SU-DHL-6 (cell line): ENCODE measurements around the gene CACNA1C.

Source experiments
- H2AFZ ChIP-seq: fragments of 200-600 bp; sonication (generic); 2 replicates; pipeline ENCODE4 v1.6.1; 2014; ENCODE audit warnings: low read depth, mild to moderate bottlenecking, moderate library complexity, mixed read lengths, antibody characterized with exemption, low read length; ENCODE audit not compliant: severe bottlenecking
- H3F3A ChIP-seq: fragments of 200-600 bp; shearing (Covaris generic); 2 replicates; pipeline ENCODE4 v1.6.0; 2016; ENCODE audit warnings: antibody characterized with exemption, mild to moderate bottlenecking; ENCODE audit not compliant: insufficient read depth
- H3K27ac ChIP-seq: fragments of 200-600 bp; sonication (generic); 2 replicates; pipeline ENCODE4 v1.5.1; 2016; ENCODE audit warnings: low read depth, mild to moderate bottlenecking, low read length, moderate library complexity, mixed read lengths
- H3K27me3 ChIP-seq: fragments of 200-600 bp; sonication (generic), shearing (Covaris generic); 2 replicates; pipeline ENCODE4 v1.6.0; 2014; ENCODE audit warnings: mild to moderate bottlenecking, low read length
- H3K36me3 ChIP-seq: fragments of 200-600 bp; sonication (generic); 2 replicates; pipeline ENCODE4 v1.6.1; 2014; ENCODE audit warnings: mild to moderate bottlenecking, low read length, mixed read lengths
- H3K4me2 ChIP-seq: fragments of 300-600, 200-600 bp; shearing (Covaris generic), sonication (generic); 2 replicates; pipeline ENCODE4 v1.6.0; 2014; ENCODE audit warnings: low read length, low read depth, mild to moderate bottlenecking; ENCODE audit not compliant: poor library complexity, severe bottlenecking
- H3K4me3 ChIP-seq: fragments of 200-600 bp; sonication (generic); 2 replicates; pipeline ENCODE4 v1.5.1; 2014; ENCODE audit warnings: antibody characterized with exemption, low read length, mild to moderate bottlenecking, mixed read lengths; ENCODE audit not compliant: insufficient read depth, poor library complexity, severe bottlenecking
- H3K79me2 ChIP-seq: fragments of 200-600 bp; sonication (generic); 2 replicates; pipeline ENCODE4 v1.6.1; 2014; ENCODE audit warnings: mild to moderate bottlenecking, low read length, moderate library complexity; ENCODE audit not compliant: insufficient read depth
- H3K9ac ChIP-seq: fragments of 200-600 bp; sonication (generic); 2 replicates; pipeline ENCODE4 v1.7.0; 2014; ENCODE audit warnings: mild to moderate bottlenecking, low read length
- H3K9me2 ChIP-seq: fragments of 200-600 bp; sonication (generic); replicated peaks from 2 replicates; pipeline ENCODE4 v1.6.1; 2014; ENCODE audit warnings: low read length; ENCODE audit not compliant: insufficient read depth
- H3K9me3 ChIP-seq: fragments of 200-600 bp; sonication (generic); 2 replicates; pipeline ENCODE4 v1.6.1; 2014; ENCODE audit warnings: low read length, mixed read lengths; ENCODE audit not compliant: insufficient read depth
- H4K20me1 ChIP-seq: fragments of 200-600 bp; sonication (generic); 2 replicates; pipeline ENCODE4 v1.6.1; 2014; ENCODE audit warnings: low read depth, mild to moderate bottlenecking, antibody characterized with exemption, low read length, moderate library complexity, mixed read lengths
- CTCF ChIP-seq: fragments of 200-600 bp; sonication (generic); IDR thresholded peaks from one replicate; pipeline ENCODE4 v1.5.1; 2017; ENCODE audit warnings: antibody characterized with exemption, mild to moderate bottlenecking, low read length, moderate library complexity; ENCODE audit not compliant: insufficient read depth, poor library complexity, severe bottlenecking
- EZH2phosphoT487 ChIP-seq: fragments of 200-600 bp; sonication (generic), shearing (Covaris generic); conservative IDR thresholded peaks from 2 replicates; pipeline ENCODE4 v1.6.1; 2018; ENCODE audit warnings: mild to moderate bottlenecking, antibody characterized with exemption, low read length, moderate library complexity, mixed read lengths

Gene CACNA1C

GRCh38 chr12:2625289-2625612, 572.5 kb downstream of the CACNA1C start:
- Histone ChIP-seq H3K27me3 (no peaks in the 10 kb centered on the region), H3K9me3 (no peaks in the 10 kb centered on the region), H2AFZ (no peak overlapping the region), H3K4me3 (no peak overlapping the region), H3K79me2 (no peaks in the 10 kb centered on the region), H4K20me1 (no peaks in the 10 kb centered on the region), H3K27ac (no peak overlapping the region), H3K9me2 (no peaks in the 10 kb centered on the region), H3K4me2 (no peak overlapping the region), H3K9ac (no peak overlapping the region), H3F3A (no peaks in the 10 kb centered on the region), H3K36me3 (no peaks in the 10 kb centered on the region)
- TF ChIP-seq EZH2phosphoT487 (no peak), CTCF (no peak)

GRCh38 chr12:2627076-2627834, 574.5 kb downstream of the CACNA1C start:
- H3K79me2 ChIP-seq = no peaks in the 10 kb centered on the region
- H3K9me3 ChIP-seq = no peaks in the 10 kb centered on the region
- H3K4me2 ChIP-seq = no peak overlapping the region
- TF ChIP-seq EZH2phosphoT487 = no peak
- no peaks in the 10 kb centered on the region for H3K27me3 ChIP-seq
- no peaks in the 10 kb centered on the region for H3F3A ChIP-seq
- no peaks in the 10 kb centered on the region for H3K9me2 ChIP-seq
- no peak overlapping the region for H3K27ac ChIP-seq
- no peaks in the 10 kb centered on the region for H3K36me3 ChIP-seq
- H3K4me3 ChIP-seq = no peak overlapping the region
- H3K9ac ChIP-seq = no peak overlapping the region
- H4K20me1 ChIP-seq = no peaks in the 10 kb centered on the region
- H2AFZ ChIP-seq = no peak overlapping the region

- H3K9me3 ChIP-seq = no peaks in the 10 kb centered on the region
- TF ChIP-seq EZH2phosphoT487 (no peak), CTCF (no peak)
- H3K4me3 ChIP-seq = no peak overlapping the region
- no peaks in the 10 kb centered on the region for H3K9me2 ChIP-seq
- H3F3A ChIP-seq = no peaks in the 10 kb centered on the region
- H3K9ac ChIP-seq = no peak overlapping the region
- H3K36me3 ChIP-seq = no peaks in the 10 kb centered on the region
- no peaks in the 10 kb centered on the region for H3K27me3 ChIP-seq
- H2AFZ ChIP-seq = no peak overlapping the region
- H3K4me2 ChIP-seq = no peak overlapping the region
- no peaks in the 10 kb centered on the region for H3K79me2 ChIP-seq
- H4K20me1 ChIP-seq = no peaks in the 10 kb centered on the region
- H3K27ac ChIP-seq = no peak overlapping the region
Observed at GRCh38 chr12:2627835-2628191, 575.0 kb downstream of the CACNA1C start.

- H2AFZ ChIP-seq = no peak overlapping the region
- no peaks in the 10 kb centered on the region for H3K36me3 ChIP-seq
- TF ChIP-seq EZH2phosphoT487 = no peak
- no peak for TF ChIP-seq CTCF
- H3K9me2 ChIP-seq = no peaks in the 10 kb centered on the region
- H3K4me2 ChIP-seq = no peak overlapping the region
- H4K20me1 ChIP-seq = no peaks in the 10 kb centered on the region
- no peak overlapping the region for H3K27ac ChIP-seq
- H3K27me3 ChIP-seq = no peaks in the 10 kb centered on the region
- H3K79me2 ChIP-seq = no peaks in the 10 kb centered on the region
- no peaks in the 10 kb centered on the region for H3F3A ChIP-seq
- no peak overlapping the region for H3K4me3 ChIP-seq
- no peak overlapping the region for H3K9ac ChIP-seq
- no peaks in the 10 kb centered on the region for H3K9me3 ChIP-seq
Observed at GRCh38 chr12:2628401-2628800, 575.6 kb downstream of the CACNA1C start.
